ENCODE data around the gene CTSO.

The CTSO gene

DNA sequence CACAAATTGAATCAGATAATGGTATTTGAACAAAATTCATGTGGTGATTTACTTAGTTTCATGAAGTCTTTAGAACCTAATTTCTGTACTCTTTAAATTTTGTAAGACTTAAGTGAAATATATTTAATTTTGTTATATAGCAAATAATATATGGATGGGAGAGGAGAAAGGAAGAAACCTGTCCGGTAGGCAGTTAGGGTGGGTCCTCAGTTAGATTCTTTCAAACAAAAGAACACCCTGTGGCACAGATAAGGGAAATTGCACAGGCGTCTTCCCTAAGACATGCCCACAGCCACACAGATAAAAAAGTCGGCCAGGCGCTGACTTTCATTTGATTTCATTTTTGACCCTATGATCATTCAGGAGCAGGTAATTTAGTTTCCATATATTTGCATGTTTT is 25.1 kb upstream of the CTSO start:
- Histone ChIP-seq H2AFZ (ENCODE audit: low read length) (no peak overlapping the region), H3K79me2 (ENCODE audit: insufficient read depth, low read length) (no peaks in the 10 kb centered on the region), H3K9ac (ENCODE audit: low read depth, low read length, poor library complexity, severe bottlenecking) (no peak overlapping the region), H3K36me3 (ENCODE audit: insufficient read depth, low read length) (no peaks in the 10 kb centered on the region), H3K4me2 (ENCODE audit: low read depth, low read length, poor library complexity, severe bottlenecking) (no peak overlapping the region), H3F3A (ENCODE audit: low read depth) (no peaks in the 10 kb centered on the region), H3K4me1 (ENCODE audit: insufficient read depth, low read length, poor library complexity, severe bottlenecking) (no peaks in the 10 kb centered on the region), H3K9me3 (ENCODE audit: insufficient read depth, low read depth, low read length) (no peaks in the 10 kb centered on the region), H3K27me3 (ENCODE audit: insufficient read depth, low read length, poor library complexity, severe bottlenecking) (no peaks in the 10 kb centered on the region), H4K20me1 (ENCODE audit: insufficient read depth, low read length, poor library complexity, severe bottlenecking) (no peaks in the 10 kb centered on the region), H3K4me3 (ENCODE audit: low read length, poor library complexity, severe bottlenecking) (no peak overlapping the region), H3K9me2 (replicated peaks; ENCODE audit: low read depth, low read length) (no peaks in the 10 kb centered on the region)
- TF ChIP-seq, protein P1, sequence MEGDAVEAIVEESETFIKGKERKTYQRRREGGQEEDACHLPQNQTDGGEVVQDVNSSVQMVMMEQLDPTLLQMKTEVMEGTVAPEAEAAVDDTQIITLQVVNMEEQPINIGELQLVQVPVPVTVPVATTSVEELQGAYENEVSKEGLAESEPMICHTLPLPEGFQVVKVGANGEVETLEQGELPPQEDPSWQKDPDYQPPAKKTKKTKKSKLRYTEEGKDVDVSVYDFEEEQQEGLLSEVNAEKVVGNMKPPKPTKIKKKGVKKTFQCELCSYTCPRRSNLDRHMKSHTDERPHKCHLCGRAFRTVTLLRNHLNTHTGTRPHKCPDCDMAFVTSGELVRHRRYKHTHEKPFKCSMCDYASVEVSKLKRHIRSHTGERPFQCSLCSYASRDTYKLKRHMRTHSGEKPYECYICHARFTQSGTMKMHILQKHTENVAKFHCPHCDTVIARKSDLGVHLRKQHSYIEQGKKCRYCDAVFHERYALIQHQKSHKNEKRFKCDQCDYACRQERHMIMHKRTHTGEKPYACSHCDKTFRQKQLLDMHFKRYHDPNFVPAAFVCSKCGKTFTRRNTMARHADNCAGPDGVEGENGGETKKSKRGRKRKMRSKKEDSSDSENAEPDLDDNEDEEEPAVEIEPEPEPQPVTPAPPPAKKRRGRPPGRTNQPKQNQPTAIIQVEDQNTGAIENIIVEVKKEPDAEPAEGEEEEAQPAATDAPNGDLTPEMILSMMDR (conservative IDR thresholded peaks at IDR 0.05; ENCODE audit: low read length): no peak
- TF ChIP-seq EZH2phosphoT487 (IDR thresholded peaks at IDR 0.05; ENCODE audit: borderline replicate concordance): no peak

DNA sequence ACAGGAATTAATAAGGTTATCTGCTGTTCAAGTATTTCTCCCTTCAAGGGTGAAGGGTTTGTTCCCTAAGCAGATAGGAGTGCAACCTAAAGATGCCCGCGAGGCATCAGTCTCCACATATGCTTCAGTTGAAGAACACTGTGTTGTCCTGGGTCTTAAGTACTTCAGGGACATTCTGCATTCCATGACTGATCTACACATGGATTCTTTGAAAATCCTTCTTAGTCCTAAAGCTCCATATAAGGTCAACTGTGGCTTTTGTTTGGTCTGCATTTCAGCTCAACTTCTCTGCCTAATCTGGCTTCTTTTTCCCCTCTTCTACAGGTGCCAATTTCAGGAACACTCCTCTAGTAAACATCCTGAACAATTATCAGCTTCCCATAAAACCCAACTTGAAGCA is 21.8 kb upstream of the CTSO start:
- TF ChIP-seq EZH2phosphoT487 (IDR thresholded peaks at IDR 0.05; ENCODE audit: borderline replicate concordance): no peak
- TF ChIP-seq, protein P1 (conservative IDR thresholded peaks at IDR 0.05; ENCODE audit: low read length): no peak
- Histone ChIP-seq H4K20me1 (ENCODE audit: insufficient read depth, low read length, poor library complexity, severe bottlenecking) (no peaks in the 10 kb centered on the region), H3K9ac (ENCODE audit: low read depth, low read length, poor library complexity, severe bottlenecking) (no peak overlapping the region), H3K9me2 (replicated peaks; ENCODE audit: low read depth, low read length) (no peaks in the 10 kb centered on the region), H3K4me2 (ENCODE audit: low read depth, low read length, poor library complexity, severe bottlenecking) (no peak overlapping the region), H3K36me3 (ENCODE audit: insufficient read depth, low read length) (no peaks in the 10 kb centered on the region), H3F3A (ENCODE audit: low read depth) (no peaks in the 10 kb centered on the region), H3K9me3 (ENCODE audit: insufficient read depth, low read depth, low read length) (no peaks in the 10 kb centered on the region), H3K79me2 (ENCODE audit: insufficient read depth, low read length) (no peaks in the 10 kb centered on the region), H3K4me3 (ENCODE audit: low read length, poor library complexity, severe bottlenecking) (no peak overlapping the region), H2AFZ (ENCODE audit: low read length) (no peak overlapping the region), H3K4me1 (ENCODE audit: insufficient read depth, low read length, poor library complexity, severe bottlenecking) (no peaks in the 10 kb centered on the region), H3K27me3 (ENCODE audit: insufficient read depth, low read length, poor library complexity, severe bottlenecking) (no peaks in the 10 kb centered on the region)

DNA sequence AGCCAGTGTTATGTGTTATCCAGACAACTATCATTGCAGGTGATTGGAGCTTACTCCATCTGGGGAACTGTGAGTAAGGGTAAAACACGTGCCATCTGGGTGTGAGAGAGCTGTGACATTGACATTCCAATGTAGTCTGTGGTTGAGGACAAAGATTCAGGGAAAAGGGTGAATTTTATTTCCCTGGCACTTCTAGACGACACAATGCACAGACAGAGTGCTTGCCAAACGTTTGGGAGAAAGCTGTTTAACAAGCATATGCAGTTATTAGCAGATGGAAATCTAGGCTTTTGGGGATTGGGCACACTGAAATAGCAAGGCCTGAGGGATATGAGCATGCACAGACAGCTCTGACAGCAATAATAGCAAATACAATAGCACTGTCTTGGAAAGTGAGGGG is 21.3 kb upstream of the CTSO start:
- no peaks in the 10 kb centered on the region for H4K20me1 ChIP-seq (ENCODE audit: insufficient read depth, low read length, poor library complexity, severe bottlenecking)
- H3K27me3 ChIP-seq (ENCODE audit: insufficient read depth, low read length, poor library complexity, severe bottlenecking): no peaks in the 10 kb centered on the region
- no peak overlapping the region for H3K9ac ChIP-seq (ENCODE audit: low read depth, low read length, poor library complexity, severe bottlenecking)

More for the DNA sequence above, 21.3 kb upstream of the CTSO start:
- H2AFZ ChIP-seq (ENCODE audit: low read length): no peak overlapping the region
- H3K36me3 ChIP-seq (ENCODE audit: insufficient read depth, low read length): no peaks in the 10 kb centered on the region
- H3K4me2 ChIP-seq (ENCODE audit: low read depth, low read length, poor library complexity, severe bottlenecking): no peak overlapping the region
- H3F3A ChIP-seq (ENCODE audit: low read depth): no peaks in the 10 kb centered on the region
- H3K9me2 ChIP-seq (replicated peaks; ENCODE audit: low read depth, low read length): no peaks in the 10 kb centered on the region
- H3K9me3 ChIP-seq (ENCODE audit: insufficient read depth, low read depth, low read length): no peaks in the 10 kb centered on the region
- no peak overlapping the region for H3K4me3 ChIP-seq (ENCODE audit: low read length, poor library complexity, severe bottlenecking)
- no peak for TF ChIP-seq EZH2phosphoT487 (IDR thresholded peaks at IDR 0.05; ENCODE audit: borderline replicate concordance)
- TF ChIP-seq, protein P1 (conservative IDR thresholded peaks at IDR 0.05; ENCODE audit: low read length): no peak
- no peaks in the 10 kb centered on the region for H3K4me1 ChIP-seq (ENCODE audit: insufficient read depth, low read length, poor library complexity, severe bottlenecking)
- no peaks in the 10 kb centered on the region for H3K79me2 ChIP-seq (ENCODE audit: insufficient read depth, low read length)

All from Loucy (cell line).